HG03378 (cell line): Measurements from ENCODE around the gene SNCAIP.
"Not testable (repeated sequence)": the region's sequence is repeated elsewhere in the genome, so short reads cannot be mapped to it uniquely, and the experiment has no call there.

ENCODE experiments used
- ATAC-seq: cut with Tn5 transposase; IDR thresholded peaks from one replicate; pipeline ENCODE4 v1.9.1; 2021; ENCODE audit warnings: mild to moderate bottlenecking, moderate library complexity; ENCODE audit not compliant: unreplicated experiment

SNCAIP gene

GRCh38 chr5:122354293-122354692, 42.3 kb downstream of the SNCAIP start:
- ATAC-seq = no peak

GRCh38 chr5:122355324-122355723, 43.3 kb downstream of the SNCAIP start:
- no peak for ATAC-seq

- ATAC-seq = no peak
These were observed 44.8 kb downstream of the SNCAIP start for GRCh38 chr5:122356855-122357254.

- ATAC-seq = no peak
These were observed 46.4 kb downstream of the SNCAIP start for GRCh38 chr5:122358372-122358979.

GRCh38 chr5:122362361-122362760, 50.3 kb downstream of the SNCAIP start:
- ATAC-seq = no peak

GRCh38 chr5:122363623-122364022, 51.6 kb downstream of the SNCAIP start:
- ATAC-seq = no peak

- peak; percentile 73 for ATAC-seq
These were observed 54.5 kb downstream of the SNCAIP start for GRCh38 chr5:122366501-122366900.

- no peak for ATAC-seq
These were observed 55.4 kb downstream of the SNCAIP start for GRCh38 chr5:122367456-122367855.

- ATAC-seq = no peak
These were observed 56.6 kb downstream of the SNCAIP start for GRCh38 chr5:122368510-122369251.

GRCh38 chr5:122369253-122369815, 57.3 kb downstream of the SNCAIP start:
- no peak for ATAC-seq

GRCh38 chr5:122371511-122372151, 59.6 kb downstream of the SNCAIP start:
- ATAC-seq = no peak

- ATAC-seq = no peak
These were observed 62.1 kb downstream of the SNCAIP start for GRCh38 chr5:122374110-122374509.

- no peak for ATAC-seq
These were observed 63.8 kb downstream of the SNCAIP start for GRCh38 chr5:122375801-122376200.

- ATAC-seq = no peak
These were observed 64.2 kb downstream of the SNCAIP start for GRCh38 chr5:122376250-122376649.

GRCh38 chr5:122377026-122377425, 65.0 kb downstream of the SNCAIP start:
- no peak for ATAC-seq

- ATAC-seq = not testable (repeated sequence)
These were observed 70.9 kb downstream of the SNCAIP start for GRCh38 chr5:122382938-122383337.

GRCh38 chr5:122384739-122385235, 72.8 kb downstream of the SNCAIP start:
- ATAC-seq = no peak

GRCh38 chr5:122385286-122385685, 73.2 kb downstream of the SNCAIP start:
- no peak for ATAC-seq

- ATAC-seq = no peak
These were observed 73.8 kb downstream of the SNCAIP start for GRCh38 chr5:122385808-122386207.

GRCh38 chr5:122390154-122390553, 78.1 kb downstream of the SNCAIP start:
- no peak for ATAC-seq

- ATAC-seq = no peak
These were observed 78.7 kb downstream of the SNCAIP start for GRCh38 chr5:122390694-122391093.

- no peak for ATAC-seq
These were observed 79.6 kb downstream of the SNCAIP start for GRCh38 chr5:122391621-122392020.
